Lung (tissue), 12 donors: Measurements from ENCODE around the gene MST1. TPM values are rescaled to one million over a fixed set of nuclear protein-coding genes. Genes with fewer than 3 reads are reported as not detected.

Source experiments
- ATAC-seq: fragments of 200-7000 bp; cut with Tn5 transposase; one replicate; pipeline ENCODE4 v1.9.1; 2020; ENCODE audit warnings: moderate number of reproducible peaks; ENCODE audit not compliant: insufficient read depth, low FRiP score
- DNase-seq, 3 donors: peaks; one replicate each; pipeline ENCODE4 v3.0.0-alpha.2; 2013 to 2017
- H3K27ac ChIP-seq, 2 donors: one replicate each; pipeline ENCODE4 v1.5.1; 2013; ENCODE audit warnings: mild to moderate bottlenecking in 2 of 2, moderate library complexity in 2 of 2, control low read depth in 1 of 2, inconsistent platforms in 1 of 2, low read depth in 1 of 2, low read length in 1 of 2
- H3K27me3 ChIP-seq, 3 donors: one replicate each; pipeline ENCODE4 v1.5.1; 2013; ENCODE audit warnings: low read length in 2 of 3; ENCODE audit not compliant: control insufficient read depth in 3 of 3, insufficient read depth in 3 of 3
- H3K36me3 ChIP-seq, 4 donors: one replicate each; pipeline ENCODE4 v1.5.1; 2013; ENCODE audit warnings: low read length in 4 of 4, mild to moderate bottlenecking in 1 of 4, moderate library complexity in 1 of 4; ENCODE audit not compliant: control insufficient read depth in 4 of 4, insufficient read depth in 4 of 4
- H3K4me1 ChIP-seq, 5 donors: one replicate each; pipeline ENCODE4 v1.5.1; 2013; ENCODE audit warnings: low read length in 5 of 5, mild to moderate bottlenecking in 2 of 5, moderate library complexity in 1 of 5; ENCODE audit not compliant: control insufficient read depth in 5 of 5, insufficient read depth in 5 of 5
- H3K4me3 ChIP-seq: one replicate; pipeline ENCODE4 v1.5.1; 2013; ENCODE audit warnings: mild to moderate bottlenecking, control low read depth, moderate library complexity
- H3K9ac ChIP-seq, 2 donors: one replicate each; pipeline ENCODE4 v1.5.1; 2013; ENCODE audit warnings: low read length in 2 of 2, control low read depth in 1 of 2; ENCODE audit not compliant: insufficient read depth in 1 of 2
- H3K9me3 ChIP-seq, 4 donors: one replicate each; pipeline ENCODE4 v1.5.1; 2013; ENCODE audit warnings: low read length in 3 of 4, mild to moderate bottlenecking in 1 of 4, moderate library complexity in 1 of 4; ENCODE audit not compliant: control insufficient read depth in 4 of 4, insufficient read depth in 3 of 4
- CTCF ChIP-seq: IDR thresholded peaks from 2 replicates; pipeline ENCODE4 v1.5.1; 2012; ENCODE audit warnings: mild to moderate bottlenecking; ENCODE audit errors: control extremely low read depth, extremely low read depth
- WGBS, 2 donors: extraction: QIAGEN DNeasy Blood & Tissue Kit; methylation state at CpG; one replicate each; pipeline ENCODE4 v1.1.7; 2013; 5-methylcytosine and 5-hydroxymethylcytosine counted together
- polyA plus RNA-seq, 2 donors: library from polyadenylated mRNA; stranded (reverse); fragments of 200-250 nt; gene quantifications; one replicate each; pipeline ENCODE4 v1.2.1, GENCODE V29; 2013
- total RNA-seq, 2 donors: library from RNA; depleted of rRNA in 1 of 2; stranded (reverse); fragments of >200 nt in 1 of 2; gene quantifications; one replicate each; pipeline ENCODE4 v1.2.1, GENCODE V29; 2014 to 2021
- donor health status: control.
- donor health status: control.
- donor health status: Bipolar disorder and iron deficiency.
- donor health status: healthy.
- donor health status: DM: yes; HTN: yes; CAD: no.

The MST1 gene
- total and polyA plus RNA-seq, 4 donors: 8.3 to 27.0 (median 17.2) TPM

- 91 to 97% methylated on average over 19 of the region's 19 CpGs for WGBS, 2 donors
- ATAC-seq: no peak
These were observed 38.1 kb upstream of the MST1 start for GRCh38 chr3:49727154-49727923.

GRCh38 chr3:49725906-49726681 is 36.8 kb upstream of the MST1 start:
- H3K36me3 ChIP-seq: peaks cover 7 to 38% (median 32%) of the 10 kb centered on the region in 4 donors
- 83 to 90% methylated on average over 11 of the region's 11 CpGs for WGBS, 2 donors
- H3K4me3 ChIP-seq: no peak overlapping the region
- ATAC-seq: no peak
- H3K9ac ChIP-seq: no peak overlapping the region
- DNase-seq: no peak
- TF ChIP-seq CTCF: no peak
- H3K27me3 ChIP-seq: no peaks in the 10 kb centered on the region
- H3K4me1 ChIP-seq: peaks cover 0 to 20% (median 7%) of the 10 kb centered on the region in 5 donors
- H3K27ac ChIP-seq: no peak overlapping the region
- no peaks in the 10 kb centered on the region for H3K9me3 ChIP-seq

More at GRCh38 chr3:49727154-49727923, 38.1 kb upstream of the MST1 start:
- no peak overlapping the region for H3K9ac ChIP-seq
- peaks cover 7 to 34% (median 31%) of the 10 kb centered on the region in 4 donors for H3K36me3 ChIP-seq
- no peaks in the 10 kb centered on the region for H3K9me3 ChIP-seq
- H3K27ac ChIP-seq: no peak overlapping the region
- no peak overlapping the region for H3K4me3 ChIP-seq
- no peak for DNase-seq
- H3K4me1 ChIP-seq: peaks cover 0 to 19% (median 7%) of the 10 kb centered on the region in 5 donors
- H3K27me3 ChIP-seq: no peaks in the 10 kb centered on the region
- no peak for TF ChIP-seq CTCF

- Histone ChIP-seq H3K27ac (peak overlapping the region; percentile 58 to 92), H3K4me3 (peak overlapping the region; percentile 36), H3K36me3 (peaks cover 7 to 39% (median 33%) of the 10 kb centered on the region in 4 donors), H3K27me3 (no peaks in the 10 kb centered on the region), H3K9ac (peak overlapping the region; percentile 2 to 56), H3K4me1 (peaks cover 0 to 20% (median 7%) of the 10 kb centered on the region in 5 donors), H3K9me3 (no peaks in the 10 kb centered on the region)
- no peak for ATAC-seq
- DNase-seq: no peak
- WGBS, 2 donors: 25 to 28% methylated on average over 6 of the region's 6 CpGs
- no peak for TF ChIP-seq CTCF
These were observed 35.3 kb upstream of the MST1 start for GRCh38 chr3:49724586-49724985.
